Activated gamma-delta T cell treated with anti-CD3 and anti-CD28 coated beads, Interleukin-2, amount 50 U/mL, for 16 hours (primary cell): Measurements from ENCODE around the gene U2SURP.

Source experiments
- DNase-seq: peaks from one replicate; pipeline ENCODE4 v3.0.0-alpha.2; 2020; ENCODE audit warnings: low read depth

The U2SURP gene

DNA sequence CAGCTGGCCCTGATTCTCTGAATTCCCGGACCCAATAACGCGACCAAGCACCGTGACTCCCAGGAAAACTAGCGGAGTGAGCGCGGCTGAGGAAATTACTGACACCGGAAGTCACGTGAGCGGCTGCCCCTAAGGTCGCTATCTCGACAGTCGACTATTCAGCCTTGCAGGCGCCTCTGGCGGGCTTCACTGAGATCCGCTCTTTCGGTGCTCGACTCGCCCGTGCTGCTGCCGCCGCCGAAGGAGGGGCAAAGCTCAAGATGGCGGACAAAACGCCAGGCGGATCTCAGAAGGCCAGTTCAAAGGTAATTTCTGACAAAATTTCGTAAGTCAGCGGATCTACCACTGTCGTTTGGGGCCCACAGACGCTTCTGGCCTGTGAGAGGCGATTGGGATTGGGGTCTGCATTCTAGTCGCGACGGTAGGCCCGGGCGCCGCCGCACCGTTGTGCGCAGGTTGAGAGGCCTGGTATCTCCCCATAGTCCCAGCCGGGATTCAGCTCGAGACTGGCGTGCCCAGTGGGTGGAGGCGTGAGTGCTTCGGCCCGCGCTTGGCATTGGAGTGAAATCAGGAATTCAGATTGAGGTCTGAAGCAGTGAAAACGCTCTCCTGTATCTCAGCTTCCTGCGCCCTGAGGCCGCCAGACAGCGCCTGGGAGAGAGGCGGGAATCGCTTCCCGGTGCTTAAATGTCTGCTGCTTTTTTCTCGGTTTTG lies at the start of gene U2SURP:
TSS of gene U2SURP (plus strand) at position 202 of the 714 bp plus-strand sequence. CDS start at position 261, 59 bp downstream.
- DNase-seq = peak; percentile 86

DNA sequence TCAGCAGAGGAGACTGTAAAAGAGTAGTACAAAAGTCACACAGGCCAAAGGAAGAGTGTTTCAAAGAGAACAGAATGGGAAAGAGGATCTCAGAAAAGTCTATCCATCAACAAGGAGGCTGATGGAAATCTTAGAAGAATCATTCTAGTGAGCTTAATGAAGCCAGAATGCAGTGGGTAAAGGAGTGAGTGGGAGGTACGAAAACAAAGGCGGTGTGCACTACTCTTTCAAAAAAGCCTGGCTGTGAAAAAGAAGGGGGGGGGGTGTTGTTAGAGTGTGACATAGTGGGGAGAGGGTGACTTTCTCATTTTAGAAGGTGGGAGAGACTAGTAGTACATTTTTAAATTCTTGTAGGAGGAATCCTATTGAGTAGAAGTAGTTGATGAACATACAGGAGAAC lies 49.6 kb upstream of the U2SURP start:
- no peak for DNase-seq

DNA sequence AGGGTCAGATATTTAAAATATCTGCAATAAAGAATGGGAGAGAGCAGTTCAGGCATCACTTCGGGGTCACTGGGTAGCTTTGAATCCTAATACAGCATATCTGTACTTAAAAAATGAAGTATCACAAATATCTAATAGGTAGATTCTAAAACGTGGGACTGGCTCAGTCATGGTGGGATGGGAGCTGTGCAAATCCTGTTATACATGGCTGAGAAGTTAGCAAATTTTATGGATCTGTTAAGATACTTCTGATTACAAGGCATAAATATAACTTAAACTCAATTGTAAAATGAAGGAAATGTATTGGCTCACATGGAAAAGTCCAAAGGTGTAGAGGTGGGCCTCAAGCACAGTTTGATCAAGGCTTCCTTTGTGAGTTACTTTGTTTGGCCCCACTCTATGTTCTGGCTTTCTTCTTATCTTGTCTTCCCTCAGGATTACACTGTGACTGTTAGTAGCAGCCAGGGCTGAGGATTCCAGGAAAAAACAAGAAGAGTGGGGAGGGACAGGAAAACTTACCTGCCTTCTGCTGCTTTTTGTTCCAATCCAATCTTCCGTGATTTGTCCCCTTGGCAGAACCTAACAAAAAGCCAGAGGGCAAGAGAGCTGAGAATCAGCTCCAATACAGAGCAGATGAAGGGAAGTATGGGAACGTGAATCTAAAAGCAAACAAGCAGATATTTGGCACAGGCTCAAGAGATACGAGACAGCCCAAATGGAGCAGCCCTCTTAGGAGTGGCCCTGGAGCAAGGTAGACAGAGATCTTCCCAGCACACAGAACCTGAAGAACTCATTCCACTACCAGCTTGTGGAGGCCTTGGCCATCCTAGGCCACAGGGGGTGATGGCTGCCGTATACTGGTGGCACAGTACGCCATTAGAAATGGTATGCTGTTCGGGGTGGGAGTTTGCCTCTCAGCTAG lies 48.8 kb upstream of the U2SURP start:
- DNase-seq = no peak

DNA sequence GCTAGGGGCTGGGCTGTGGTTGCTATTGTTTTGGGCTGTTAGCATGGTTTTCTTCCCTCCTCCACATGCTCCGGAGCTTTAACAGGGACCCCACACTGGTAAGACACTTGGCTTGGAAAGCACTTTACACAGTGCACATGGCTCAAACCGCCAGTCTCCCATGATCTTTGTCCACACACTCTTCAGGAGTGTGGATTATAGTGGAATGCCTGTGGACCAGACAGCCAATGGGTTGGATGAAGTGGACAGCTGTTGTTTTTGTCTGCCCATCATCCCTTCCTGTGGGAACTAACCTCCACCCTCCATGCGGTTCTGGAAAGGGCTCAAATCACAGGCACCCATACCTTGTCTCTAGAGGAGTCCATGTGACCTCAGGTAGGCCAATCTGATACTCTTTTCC lies 47.9 kb upstream of the U2SURP start:
- no peak for DNase-seq

DNA sequence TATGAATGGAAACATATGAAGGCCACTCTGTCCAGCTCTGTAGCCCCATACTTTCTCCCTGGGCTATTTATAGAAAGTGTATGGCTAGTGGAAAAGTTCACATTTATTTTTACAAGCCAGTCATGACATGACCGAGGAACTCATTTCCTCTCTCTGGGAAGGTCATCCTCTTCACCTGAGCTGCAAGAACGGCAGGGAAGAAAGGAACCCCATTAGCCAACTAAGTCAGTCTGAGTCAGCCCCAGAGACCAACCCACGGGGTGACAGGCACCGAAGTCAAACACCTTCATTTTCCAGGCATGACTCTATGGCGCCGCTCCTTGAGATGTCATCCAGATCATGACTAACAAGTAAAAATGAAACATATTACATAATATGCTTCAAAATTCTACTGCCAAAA lies 42.7 kb upstream of the U2SURP start:
- DNase-seq = no peak

DNA sequence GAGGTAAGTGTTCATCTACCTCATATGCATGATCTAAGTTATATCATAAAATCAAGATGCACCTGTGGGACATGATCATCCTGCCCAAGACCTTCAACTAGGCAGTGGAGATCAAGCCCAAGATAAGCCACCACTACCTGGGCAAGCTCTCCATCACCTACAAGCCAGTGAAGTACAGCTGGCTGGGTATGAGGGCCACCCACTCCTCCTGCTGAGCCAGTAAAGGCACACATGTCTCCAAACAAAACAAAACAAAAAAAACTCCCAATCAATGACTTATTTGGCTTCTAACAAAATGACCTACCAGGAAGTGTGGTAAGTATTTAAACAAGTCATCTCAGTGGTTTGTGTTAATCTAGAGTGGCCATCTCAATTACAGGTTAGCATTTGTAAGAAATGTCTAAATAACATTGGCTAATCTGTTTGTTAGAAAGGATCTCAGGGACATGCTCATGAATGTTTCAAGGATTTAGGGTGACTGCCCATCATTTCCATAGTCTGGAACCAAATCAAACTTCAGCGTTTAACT lies 41.0 kb upstream of the U2SURP start:
- no peak for DNase-seq

DNA sequence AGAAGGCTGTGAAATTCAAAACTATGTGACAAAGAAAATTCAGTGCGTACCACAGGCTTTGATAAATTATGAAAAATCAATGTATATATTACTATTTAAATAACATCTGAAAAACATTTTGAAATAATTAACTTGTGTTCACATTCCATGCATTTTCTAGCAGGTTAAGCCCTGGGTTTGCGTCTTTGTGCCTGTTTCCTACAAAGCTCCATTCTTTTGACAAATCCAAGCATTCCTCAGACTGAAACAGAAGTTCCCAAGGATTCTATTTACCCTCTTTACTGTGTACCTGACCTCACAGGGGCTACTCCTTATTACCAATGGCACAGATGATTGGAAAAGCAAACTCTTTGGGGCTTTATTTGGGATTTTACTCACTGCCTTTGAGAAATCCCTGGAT lies 39.8 kb upstream of the U2SURP start:
- no peak for DNase-seq

DNA sequence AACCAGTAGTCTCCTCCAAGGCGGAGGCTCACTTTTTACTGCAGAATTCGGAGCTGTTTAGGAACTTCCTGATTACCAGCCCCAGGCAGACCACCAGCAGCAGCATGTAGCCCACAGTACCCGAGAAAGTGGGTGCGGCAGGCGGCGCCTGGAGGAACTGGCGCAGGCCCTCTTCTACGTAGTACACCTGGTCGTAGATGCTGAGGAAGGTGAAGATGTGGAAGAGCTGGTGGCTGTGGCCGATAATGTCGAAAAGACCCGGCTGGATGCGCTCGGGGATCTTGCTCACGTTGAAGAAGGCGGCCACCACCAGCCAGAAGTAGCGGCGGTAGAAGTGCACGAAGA lies 39.2 kb upstream of the U2SURP start:
- DNase-seq = no peak

DNA sequence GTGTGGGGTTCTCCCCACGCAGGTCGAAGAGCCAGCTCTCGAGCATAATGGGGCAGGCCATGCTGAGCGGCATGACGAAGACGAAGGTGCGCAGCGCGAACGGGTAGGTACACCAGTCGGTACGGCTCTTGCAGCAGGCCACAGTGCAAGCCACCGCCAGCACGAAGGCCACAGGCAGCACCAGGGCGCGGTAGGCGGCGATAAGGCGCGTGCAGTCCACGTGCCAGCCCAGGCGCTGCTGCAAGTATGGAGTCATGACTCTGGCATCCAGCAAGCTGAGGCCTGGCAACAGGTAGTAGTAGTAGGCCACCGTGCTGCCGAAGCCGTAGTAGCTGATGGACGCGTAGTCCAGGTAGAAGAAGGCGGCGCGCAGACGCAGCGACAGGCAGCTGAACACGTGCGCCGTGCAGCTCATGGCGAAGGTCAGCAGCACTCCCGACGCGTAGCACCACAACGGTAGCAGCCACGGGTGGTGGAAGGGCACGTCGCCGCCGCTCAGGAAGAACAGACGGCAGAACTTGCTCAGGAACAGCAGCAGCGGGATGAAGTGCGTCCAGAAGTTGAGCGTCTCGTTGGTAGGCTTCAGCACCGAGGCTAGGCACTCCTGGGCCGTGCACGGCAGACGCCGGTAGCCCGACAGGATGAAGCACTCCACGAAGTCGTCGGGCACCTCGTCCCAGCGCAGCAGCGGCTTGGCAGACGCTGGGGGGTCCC lies 38.7 kb upstream of the U2SURP start:
- DNase-seq = no peak

DNA sequence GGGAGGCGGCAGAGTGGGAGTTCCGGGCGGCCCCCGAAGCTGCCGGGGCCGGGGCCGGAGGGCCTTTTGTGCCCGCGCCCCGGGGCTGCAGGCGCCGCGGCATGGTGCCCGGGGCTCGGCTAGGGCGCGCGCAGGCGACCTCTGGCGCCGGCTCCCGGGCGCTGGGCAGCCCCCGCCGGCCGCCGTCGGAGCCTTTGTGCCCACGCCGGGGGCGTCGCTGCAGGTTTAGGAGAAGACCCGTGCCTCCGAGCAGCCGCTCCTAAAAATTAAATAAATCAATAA lies 38.2 kb upstream of the U2SURP start:
- no peak for DNase-seq

DNA sequence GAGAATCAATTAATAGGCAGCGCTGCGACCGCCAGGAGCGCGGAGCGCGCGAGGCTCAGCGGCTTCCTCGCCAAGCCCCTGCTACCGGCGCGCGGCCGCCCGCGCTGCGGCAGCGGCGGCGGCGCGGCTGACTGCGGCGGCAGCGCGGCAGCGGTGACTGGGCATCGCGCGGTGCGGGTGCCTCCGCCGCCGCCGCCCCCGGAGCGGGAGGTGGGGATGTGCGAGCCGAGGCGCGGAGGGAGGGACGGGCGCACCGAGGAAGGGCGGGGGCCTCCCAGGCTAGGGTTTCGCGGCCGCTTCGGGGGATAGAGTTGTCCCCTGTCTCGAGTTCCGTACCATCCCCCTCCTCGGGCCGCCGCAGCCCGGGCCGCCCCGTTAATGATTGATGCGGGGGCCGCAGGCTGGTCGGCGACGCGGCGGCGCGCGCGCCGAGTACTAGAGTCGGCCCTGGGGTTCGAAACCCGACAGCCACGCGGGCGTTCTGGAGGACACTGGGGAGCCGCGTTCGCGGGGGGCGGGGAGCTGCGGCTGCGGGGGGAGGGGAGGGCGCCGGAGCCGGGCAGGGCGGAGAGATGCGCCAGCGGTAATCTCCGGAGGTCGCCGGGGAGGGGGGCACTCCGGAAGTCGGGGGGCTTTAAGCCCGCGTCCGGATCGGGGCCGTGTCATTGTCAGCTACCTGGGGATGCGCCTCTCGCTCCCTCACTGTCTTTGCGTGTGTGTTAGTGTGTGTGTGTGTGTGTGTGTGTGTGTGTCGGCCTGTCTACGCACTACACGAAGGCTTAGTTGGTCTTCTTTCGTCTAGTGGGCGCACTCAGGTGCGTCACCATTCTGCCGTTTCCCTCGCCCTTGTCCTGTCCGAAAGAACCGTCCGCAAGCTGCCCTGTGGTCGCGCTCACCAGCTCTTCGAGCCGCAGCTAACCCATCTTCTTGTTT lies 37.6 kb upstream of the U2SURP start, which contains the start of gene PAQR9:
TSS of gene PAQR9 (minus strand) at position 159 of the 933 bp plus-strand sequence. CDS start 338 bp downstream, outside the sequence.
- no peak for DNase-seq

DNA sequence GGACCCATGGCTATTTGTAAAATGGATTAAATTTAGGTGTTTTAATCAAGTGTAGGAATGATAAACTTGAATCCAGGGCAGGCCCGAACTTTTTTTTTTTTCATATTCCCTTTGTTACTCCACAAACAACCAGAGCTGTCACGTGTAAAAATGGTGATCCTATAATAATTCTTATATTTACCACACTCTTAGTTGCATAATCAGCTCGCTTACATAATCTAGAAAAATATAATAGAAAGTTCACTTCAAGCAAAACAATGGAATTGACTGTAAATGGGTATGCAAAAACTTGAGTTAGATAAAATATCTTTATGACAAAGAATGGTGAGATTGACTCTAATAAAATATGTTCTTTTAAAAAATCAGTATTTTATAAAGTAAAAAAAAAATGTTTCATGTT lies 35.8 kb upstream of the U2SURP start:
- DNase-seq = no peak

DNA sequence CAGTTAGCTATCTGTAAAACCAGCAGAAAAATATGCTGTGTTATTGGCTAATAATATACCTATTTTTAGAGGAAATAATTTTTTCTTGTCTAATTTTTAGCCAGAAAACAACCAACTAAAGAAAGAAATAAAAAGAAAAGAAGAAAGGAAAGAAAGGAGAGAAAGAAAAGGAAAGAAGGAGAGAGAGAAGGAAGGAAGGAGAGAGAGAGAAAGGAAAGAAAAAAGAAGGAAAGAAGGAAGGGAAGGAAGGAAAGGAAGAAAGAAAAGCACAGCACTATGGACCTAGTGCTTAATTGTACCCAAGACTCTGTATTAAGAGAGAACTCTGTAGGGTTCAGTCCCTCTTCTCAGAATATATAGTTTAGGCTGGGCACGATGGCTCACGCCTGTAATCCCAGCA lies 34.6 kb upstream of the U2SURP start:
- no peak for DNase-seq

DNA sequence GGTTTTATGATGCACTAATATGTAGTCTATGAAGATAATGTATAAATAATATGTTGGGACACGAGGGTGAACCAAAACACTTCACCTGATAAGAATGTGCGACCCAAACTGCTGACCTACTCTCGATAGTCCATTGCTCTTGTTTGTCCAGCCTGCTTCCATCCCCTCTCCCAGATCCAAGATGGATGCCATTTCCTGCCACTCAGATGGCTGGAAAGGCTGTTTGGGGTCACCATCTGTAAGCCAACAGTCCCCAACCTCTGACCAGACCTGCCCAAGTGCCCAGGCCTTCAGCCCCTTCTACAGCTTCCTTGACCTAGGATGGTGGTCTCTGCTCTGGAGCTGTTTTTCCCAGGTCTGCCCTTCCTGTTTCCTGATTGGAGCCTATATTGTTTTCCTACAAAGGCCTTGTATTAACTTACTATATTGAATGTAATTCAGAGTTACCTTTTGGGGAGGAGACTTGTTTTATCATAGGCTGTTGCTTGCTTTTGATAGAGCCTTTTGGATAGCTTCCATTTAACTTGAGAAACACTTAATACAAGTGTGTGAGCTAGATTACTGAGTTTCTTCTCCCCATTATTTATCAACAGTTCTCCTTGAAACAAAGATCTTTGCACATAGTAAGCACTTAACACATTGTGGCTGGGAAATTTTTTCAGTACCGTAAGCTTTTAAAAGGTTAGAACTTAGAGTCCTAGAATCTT lies 32.9 kb upstream of the U2SURP start:
- no peak for DNase-seq

DNA sequence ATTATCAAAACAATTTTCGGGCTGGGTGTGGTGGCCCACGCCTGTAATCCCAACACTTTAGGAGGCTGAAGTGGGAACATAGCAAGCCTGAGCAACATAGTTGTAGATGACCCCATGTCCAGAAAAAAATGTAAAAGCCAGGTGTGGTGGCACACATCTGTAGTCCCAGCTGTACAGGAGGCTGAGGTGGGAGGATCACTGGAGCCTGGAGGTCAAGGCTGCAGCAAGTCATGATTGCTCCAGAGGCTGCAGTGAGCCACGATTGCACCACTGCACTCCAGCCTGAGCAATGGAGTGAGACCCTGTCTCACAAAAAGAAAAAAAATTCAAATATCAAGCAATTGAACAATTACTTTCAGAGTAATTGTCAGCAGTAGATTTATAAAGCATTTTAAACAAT lies 29.9 kb upstream of the U2SURP start:
- no peak for DNase-seq

DNA sequence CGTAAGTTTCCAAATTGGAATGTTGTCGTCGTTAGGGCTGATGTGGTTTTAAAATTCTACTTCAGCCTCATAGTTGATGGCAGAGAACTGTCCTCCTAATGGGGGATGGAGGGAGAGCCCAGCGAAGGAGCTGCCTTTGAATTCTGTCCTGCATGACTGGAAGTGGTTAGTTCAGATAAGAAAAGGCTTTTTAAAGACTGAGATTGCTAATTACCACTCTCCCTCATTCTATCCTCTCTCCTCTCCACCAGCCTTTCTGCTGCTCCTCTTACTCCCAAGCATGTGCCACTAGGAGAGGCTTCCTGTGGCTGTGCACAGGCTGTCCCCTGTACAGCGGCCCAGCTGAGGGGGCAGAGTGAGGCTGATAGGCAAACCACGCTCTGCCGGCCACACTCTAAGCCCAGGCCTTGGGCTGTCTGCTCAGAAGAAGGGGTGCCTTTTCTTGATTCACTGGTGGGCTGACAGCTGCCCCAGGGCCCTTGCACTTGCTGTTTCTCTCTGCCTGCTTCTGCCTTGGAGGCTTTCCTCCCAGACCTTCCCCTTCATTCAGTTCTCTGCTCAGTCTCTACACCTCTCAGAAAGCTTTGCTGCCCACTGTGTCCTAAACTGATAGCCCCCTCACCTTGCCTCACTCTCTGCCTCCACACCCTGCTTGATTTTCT lies 29.1 kb upstream of the U2SURP start:
- DNase-seq = no peak

DNA sequence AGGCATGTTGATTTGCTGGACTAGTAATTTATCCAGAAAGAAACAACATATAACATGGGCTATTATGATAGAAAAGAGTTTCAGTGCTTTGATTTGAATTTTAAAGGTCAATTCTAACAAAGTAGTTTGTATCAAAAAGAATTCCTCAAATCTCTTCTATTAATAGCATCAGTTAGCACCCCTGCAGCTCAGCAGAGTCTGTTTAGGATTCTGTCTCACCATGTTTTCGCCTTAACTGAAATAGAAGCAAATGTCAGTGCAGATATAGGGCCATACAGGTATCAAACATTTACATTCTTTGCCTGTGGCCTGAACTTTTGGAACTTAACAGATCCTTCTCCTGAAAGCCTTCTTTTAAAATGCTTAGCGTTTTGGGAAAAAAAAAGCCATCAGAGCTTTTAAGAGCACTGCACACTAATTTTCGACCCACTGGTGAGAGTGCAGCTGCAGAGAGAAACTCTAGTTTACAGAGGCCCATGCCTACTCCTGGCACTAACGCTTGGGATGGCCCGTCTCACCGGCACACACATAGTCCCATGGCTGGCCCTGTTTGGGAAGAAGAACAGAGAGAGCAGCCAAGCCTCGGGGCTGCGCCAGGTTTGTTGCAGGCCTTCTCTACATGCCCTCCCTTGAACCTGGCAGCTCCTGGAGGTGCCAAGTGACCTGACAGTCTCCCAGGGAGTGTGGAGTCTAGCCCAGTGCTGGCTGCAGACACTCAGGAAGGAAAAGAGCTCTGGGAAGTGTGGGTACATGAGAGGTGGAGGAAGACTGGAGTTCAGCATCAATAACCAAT lies 28.0 kb upstream of the U2SURP start:
- DNase-seq = no peak

DNA sequence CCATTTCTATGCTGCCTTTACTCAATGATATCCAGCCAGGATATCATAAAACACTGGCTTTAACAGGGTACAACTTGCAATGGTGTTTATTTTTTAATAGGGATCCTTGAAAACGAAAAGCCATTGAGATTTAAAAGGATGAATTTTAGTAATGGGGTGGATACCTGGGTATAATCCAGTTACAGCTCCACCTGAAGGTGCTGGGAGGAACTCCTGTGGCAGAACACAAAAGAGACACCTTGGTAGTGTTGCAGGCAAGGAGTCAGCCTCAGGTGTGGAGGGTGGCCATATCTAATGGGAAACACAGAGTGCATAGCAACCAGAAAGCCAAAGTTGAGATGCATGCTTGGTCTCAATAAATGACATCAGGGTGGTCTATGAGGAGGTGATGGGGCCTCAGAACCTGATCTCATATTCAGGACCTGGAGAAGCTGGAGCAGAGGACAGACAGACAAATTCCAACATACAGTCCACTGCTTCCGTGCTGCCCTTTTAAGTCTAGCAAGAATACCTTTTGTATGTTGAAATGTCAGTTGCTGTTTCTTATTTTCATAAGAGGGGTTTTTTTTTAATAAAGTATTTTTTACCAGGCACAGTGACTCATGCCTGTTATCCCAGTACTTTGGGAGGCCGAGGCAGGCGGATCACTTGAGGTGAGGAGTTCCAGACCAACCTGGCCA lies 25.9 kb upstream of the U2SURP start:
- no peak for DNase-seq
